GM10266 (cell line): Measurements from ENCODE around the gene MAGEE1.

Source experiments
- DNase-seq: peaks from one replicate; pipeline ENCODE4 v3.0.0; 2012; ENCODE audit errors: extremely low spot score
- TF ChIP-seq, protein P1 (sequence below): IDR thresholded peaks from 2 replicates; pipeline ENCODE4 v1.5.1; 2012; ENCODE audit warnings: mild to moderate bottlenecking, low read depth; ENCODE audit not compliant: control insufficient read depth, insufficient read depth; ENCODE audit errors: missing control alignments

The MAGEE1 gene

GRCh38 chrX:76427560-76428242 lies at the start of gene MAGEE1:
MAGEE1 (plus strand) TSS chrX:76427710; CDS start chrX:76427931, 221 bp downstream.
- peak; percentile 62 for DNase-seq
- TF ChIP-seq, protein P1, sequence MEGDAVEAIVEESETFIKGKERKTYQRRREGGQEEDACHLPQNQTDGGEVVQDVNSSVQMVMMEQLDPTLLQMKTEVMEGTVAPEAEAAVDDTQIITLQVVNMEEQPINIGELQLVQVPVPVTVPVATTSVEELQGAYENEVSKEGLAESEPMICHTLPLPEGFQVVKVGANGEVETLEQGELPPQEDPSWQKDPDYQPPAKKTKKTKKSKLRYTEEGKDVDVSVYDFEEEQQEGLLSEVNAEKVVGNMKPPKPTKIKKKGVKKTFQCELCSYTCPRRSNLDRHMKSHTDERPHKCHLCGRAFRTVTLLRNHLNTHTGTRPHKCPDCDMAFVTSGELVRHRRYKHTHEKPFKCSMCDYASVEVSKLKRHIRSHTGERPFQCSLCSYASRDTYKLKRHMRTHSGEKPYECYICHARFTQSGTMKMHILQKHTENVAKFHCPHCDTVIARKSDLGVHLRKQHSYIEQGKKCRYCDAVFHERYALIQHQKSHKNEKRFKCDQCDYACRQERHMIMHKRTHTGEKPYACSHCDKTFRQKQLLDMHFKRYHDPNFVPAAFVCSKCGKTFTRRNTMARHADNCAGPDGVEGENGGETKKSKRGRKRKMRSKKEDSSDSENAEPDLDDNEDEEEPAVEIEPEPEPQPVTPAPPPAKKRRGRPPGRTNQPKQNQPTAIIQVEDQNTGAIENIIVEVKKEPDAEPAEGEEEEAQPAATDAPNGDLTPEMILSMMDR, result no peak

- no peak for DNase-seq
- TF ChIP-seq, protein P1, result no peak
Observed at GRCh38 chrX:76398970-76399369, 28.5 kb upstream of the MAGEE1 start.

- TF ChIP-seq, protein P1, result no peak
- DNase-seq, result no peak
Observed at GRCh38 chrX:76407795-76408194, 19.7 kb upstream of the MAGEE1 start.

DNA sequence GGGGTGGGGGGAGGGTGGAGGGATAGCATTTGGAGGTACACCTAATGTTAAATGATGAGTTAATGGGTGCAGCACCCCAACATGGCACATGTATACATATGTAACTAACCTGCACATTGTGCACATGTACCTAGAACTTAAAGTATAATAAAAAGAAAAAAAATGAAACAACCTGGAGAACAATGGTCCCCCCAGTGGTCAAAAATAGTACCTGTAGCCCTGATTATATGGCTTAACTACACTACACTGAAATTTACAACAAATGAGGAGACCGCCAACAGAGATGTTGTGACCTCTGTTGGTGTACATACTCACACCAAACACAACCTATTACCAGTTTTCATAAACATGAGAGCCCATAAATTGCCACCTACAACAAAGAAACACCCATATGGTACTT lies 7.3 kb upstream of the MAGEE1 start:
- DNase-seq, result no peak
- TF ChIP-seq, protein P1, result no peak

GRCh38 chrX:76428243-76429130 lies 977 bp downstream of the MAGEE1 start:
- DNase-seq, result no peak
- TF ChIP-seq, protein P1, result no peak

DNA sequence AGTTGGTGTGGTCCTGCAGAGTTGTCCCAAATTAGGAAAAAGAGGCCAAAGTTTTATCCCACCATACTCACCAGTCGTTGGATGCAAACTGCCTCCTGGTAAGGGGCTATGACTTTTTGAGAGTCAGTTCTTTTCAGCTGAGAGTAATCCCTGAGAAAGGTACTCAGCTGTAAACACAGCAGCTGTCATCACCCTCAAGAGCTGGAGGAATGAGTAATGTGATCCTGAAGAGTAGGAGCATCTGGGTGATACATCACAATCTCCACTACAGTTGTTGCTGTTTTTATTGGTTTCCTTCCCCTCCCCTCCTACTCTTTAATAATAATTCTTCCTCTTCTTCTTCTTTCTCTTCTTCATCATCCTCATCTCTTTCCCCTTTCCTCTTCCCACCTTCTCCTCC lies 5.7 kb downstream of the MAGEE1 start:
- TF ChIP-seq, protein P1, result no peak
- no peak for DNase-seq
